ENCODE data around the gene IL1F10.

Gene IL1F10

GRCh38 chr2:113114996-113115395 lies 47.2 kb downstream of the IL1F10 start:
- Histone ChIP-seq H3K4me1 (ENCODE audit: low read length) (peaks cover 24% of the 10 kb centered on the region), H3K9me3 (ENCODE audit: insufficient read depth, low read length) (no peaks in the 10 kb centered on the region), H3K9ac (ENCODE audit: low read length) (no peak overlapping the region)

DNA sequence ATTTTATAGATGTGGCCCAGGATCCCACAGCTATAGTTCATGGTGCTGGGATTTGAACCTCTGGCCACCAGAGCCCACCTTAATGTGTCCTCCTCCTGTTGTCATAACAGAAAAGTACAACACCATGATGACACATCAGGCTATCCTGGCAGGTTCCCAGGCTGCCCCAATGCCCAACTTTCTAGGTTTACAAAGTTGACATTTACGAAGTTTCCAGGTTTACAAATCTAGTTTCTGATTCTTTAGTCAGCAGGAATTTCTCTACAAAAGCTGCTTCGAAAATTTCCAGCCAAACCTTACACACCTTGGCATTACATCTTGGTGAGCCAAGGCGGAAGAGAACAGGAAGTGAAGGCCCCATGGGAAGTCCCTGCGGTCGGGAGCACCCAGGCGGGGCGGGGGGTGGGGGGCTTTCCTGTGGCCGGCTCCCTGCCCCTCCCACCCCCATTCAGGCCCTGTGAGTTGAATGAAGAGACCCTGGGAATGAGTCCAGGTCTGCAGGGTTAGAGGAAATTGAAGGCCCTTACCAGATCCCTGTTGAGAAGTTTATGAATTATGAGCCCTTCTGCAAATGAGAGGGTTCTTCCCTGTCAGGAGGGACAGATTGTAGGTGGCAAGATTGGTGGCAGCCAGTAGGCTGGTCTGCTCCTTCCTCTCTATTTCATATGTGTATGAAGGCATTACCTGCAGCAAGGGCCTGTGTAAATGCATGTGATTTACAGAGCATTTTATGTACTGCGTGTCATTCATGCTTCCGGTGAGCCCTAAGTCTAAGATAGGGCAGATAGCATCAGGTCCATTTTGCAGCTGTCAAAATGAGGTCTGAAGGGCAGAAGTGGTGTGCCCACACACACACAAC lies 48.6 kb downstream of the IL1F10 start:
- H3K9me3 ChIP-seq (ENCODE audit: insufficient read depth, low read length), result no peaks in the 10 kb centered on the region
- H2AFZ ChIP-seq (ENCODE audit: low read depth, low read length), result peak overlapping the region; percentile 67
- H3K4me1 ChIP-seq (ENCODE audit: low read length), result peaks cover 24% of the 10 kb centered on the region
- peak overlapping the region; percentile 32; the same call in 1 of the 2 replicates for H3K4me3 ChIP-seq (ENCODE audit: low read length)
- peak overlapping the region; percentile 3; the same call in 1 of the 2 replicates for H3K9ac ChIP-seq (ENCODE audit: low read length)
- H3K27me3 ChIP-seq (ENCODE audit: low read depth, low read length), result peaks cover 16% of the 10 kb centered on the region
- H3K4me2 ChIP-seq (ENCODE audit: low read length), result peak overlapping the region; percentile 56
- no peaks in the 10 kb centered on the region for H3K36me3 ChIP-seq (replicated peaks; ENCODE audit: low read depth, low read length)
- peak overlapping the region; percentile 9; the same call in 1 of the 2 replicates for H3K27ac ChIP-seq (ENCODE audit: low read length)
- H3K79me2 ChIP-seq (ENCODE audit: low read length), result no peaks in the 10 kb centered on the region
- no peaks in the 10 kb centered on the region for H4K20me1 ChIP-seq (ENCODE audit: insufficient read depth, low read length)
- no peak for TF ChIP-seq EZH2phosphoT487 (IDR thresholded peaks at IDR 0.05; ENCODE audit: low read depth)
- TF ChIP-seq, protein P1, sequence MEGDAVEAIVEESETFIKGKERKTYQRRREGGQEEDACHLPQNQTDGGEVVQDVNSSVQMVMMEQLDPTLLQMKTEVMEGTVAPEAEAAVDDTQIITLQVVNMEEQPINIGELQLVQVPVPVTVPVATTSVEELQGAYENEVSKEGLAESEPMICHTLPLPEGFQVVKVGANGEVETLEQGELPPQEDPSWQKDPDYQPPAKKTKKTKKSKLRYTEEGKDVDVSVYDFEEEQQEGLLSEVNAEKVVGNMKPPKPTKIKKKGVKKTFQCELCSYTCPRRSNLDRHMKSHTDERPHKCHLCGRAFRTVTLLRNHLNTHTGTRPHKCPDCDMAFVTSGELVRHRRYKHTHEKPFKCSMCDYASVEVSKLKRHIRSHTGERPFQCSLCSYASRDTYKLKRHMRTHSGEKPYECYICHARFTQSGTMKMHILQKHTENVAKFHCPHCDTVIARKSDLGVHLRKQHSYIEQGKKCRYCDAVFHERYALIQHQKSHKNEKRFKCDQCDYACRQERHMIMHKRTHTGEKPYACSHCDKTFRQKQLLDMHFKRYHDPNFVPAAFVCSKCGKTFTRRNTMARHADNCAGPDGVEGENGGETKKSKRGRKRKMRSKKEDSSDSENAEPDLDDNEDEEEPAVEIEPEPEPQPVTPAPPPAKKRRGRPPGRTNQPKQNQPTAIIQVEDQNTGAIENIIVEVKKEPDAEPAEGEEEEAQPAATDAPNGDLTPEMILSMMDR (IDR thresholded peaks at IDR 0.05; ENCODE audit: low read depth, low read length), result no peak

More at GRCh38 chr2:113114996-113115395, 47.2 kb downstream of the IL1F10 start:
- H3K36me3 ChIP-seq (replicated peaks; ENCODE audit: low read depth, low read length), result no peaks in the 10 kb centered on the region
- H3K4me2 ChIP-seq (ENCODE audit: low read length), result no peak overlapping the region
- no peak overlapping the region for H2AFZ ChIP-seq (ENCODE audit: low read depth, low read length)
- TF ChIP-seq, protein P1 (IDR thresholded peaks at IDR 0.05; ENCODE audit: low read depth, low read length), result no peak
- no peak for TF ChIP-seq EZH2phosphoT487 (IDR thresholded peaks at IDR 0.05; ENCODE audit: low read depth)
- no peak overlapping the region for H3K27ac ChIP-seq (ENCODE audit: low read length)
- H3K79me2 ChIP-seq (ENCODE audit: low read length), result no peaks in the 10 kb centered on the region
- H4K20me1 ChIP-seq (ENCODE audit: insufficient read depth, low read length), result no peaks in the 10 kb centered on the region
- peaks cover 9% of the 10 kb centered on the region for H3K27me3 ChIP-seq (ENCODE audit: low read depth, low read length)
- H3K4me3 ChIP-seq (ENCODE audit: low read length), result no peak overlapping the region

DNA sequence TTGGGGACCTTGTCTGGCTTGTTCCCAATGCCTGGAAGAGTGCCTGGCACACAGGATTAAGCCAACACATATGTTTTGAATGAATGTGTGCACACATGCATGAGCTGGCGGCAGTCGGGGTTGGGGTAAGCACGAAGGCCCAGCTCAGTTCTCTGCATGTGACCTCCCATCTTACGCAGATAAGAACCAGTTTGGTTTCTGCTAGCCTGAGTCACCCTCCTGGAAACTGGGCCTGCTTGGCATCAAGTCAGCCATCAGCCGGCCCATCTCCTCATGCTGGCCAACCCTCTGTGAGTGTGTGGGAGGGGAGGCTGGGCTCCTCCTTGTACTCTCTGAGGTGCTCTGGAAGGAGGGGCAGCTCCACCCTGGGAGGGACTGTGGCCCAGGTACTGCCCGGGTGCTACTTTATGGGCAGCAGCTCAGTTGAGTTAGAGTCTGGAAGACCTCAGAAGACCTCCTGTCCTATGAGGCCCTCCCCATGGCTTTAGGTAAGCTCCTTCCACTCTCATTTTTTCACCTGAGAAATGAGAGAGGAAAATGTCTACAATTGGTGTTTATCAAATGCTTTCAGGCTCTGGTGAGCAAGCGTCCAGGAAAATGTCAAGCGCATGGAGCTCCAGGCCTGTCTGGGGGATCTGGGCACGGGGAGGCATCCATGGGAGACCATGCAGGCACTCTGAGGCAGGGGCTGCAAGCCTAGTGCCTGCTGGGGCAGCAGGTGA lies 49.9 kb downstream of the IL1F10 start:
- TF ChIP-seq EZH2phosphoT487 (IDR thresholded peaks at IDR 0.05; ENCODE audit: low read depth), result no peak
- TF ChIP-seq, protein P1 (IDR thresholded peaks at IDR 0.05; ENCODE audit: low read depth, low read length), result no peak
- H4K20me1 ChIP-seq (ENCODE audit: insufficient read depth, low read length), result no peaks in the 10 kb centered on the region
- H3K4me3 ChIP-seq (ENCODE audit: low read length), result no peak overlapping the region
- H2AFZ ChIP-seq (ENCODE audit: low read depth, low read length), result no peak overlapping the region
- H3K4me2 ChIP-seq (ENCODE audit: low read length), result no peak overlapping the region
- H3K4me1 ChIP-seq (ENCODE audit: low read length), result peaks cover 21% of the 10 kb centered on the region
- no peaks in the 10 kb centered on the region for H3K79me2 ChIP-seq (ENCODE audit: low read length)
- H3K27ac ChIP-seq (ENCODE audit: low read length), result no peak overlapping the region
- no peaks in the 10 kb centered on the region for H3K36me3 ChIP-seq (replicated peaks; ENCODE audit: low read depth, low read length)
- no peaks in the 10 kb centered on the region for H3K9me3 ChIP-seq (ENCODE audit: insufficient read depth, low read length)
- H3K27me3 ChIP-seq (ENCODE audit: low read depth, low read length), result peaks cover 16% of the 10 kb centered on the region
- H3K9ac ChIP-seq (ENCODE audit: low read length), result no peak overlapping the region

DNA sequence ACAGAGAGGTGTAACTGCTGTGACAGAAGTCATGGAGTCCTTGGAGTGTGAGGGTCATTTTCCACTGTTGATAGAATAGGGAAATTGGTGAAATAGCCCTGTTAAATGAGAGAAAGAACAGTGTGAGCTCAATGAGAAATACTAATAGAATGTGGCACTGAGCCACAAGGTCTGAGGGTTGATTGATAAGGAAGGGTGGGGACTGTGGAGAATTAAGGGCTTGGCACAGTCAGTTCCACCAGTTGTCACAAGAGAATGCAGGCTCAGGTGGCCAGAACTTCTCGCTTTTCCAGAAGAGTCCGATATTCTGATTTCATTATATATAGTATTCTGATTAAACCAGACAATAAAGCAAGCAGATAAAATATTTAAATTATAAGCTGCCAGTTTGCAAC lies 50.5 kb downstream of the IL1F10 start:
- Histone ChIP-seq H3K79me2 (ENCODE audit: low read length) (no peaks in the 10 kb centered on the region), H3K4me2 (ENCODE audit: low read length) (no peak overlapping the region), H3K27ac (ENCODE audit: low read length) (no peak overlapping the region), H3K27me3 (ENCODE audit: low read depth, low read length) (peaks cover 16% of the 10 kb centered on the region), H2AFZ (ENCODE audit: low read depth, low read length) (no peak overlapping the region), H3K36me3 (replicated peaks; ENCODE audit: low read depth, low read length) (no peaks in the 10 kb centered on the region), H3K9ac (ENCODE audit: low read length) (no peak overlapping the region), H3K9me3 (ENCODE audit: insufficient read depth, low read length) (no peaks in the 10 kb centered on the region), H4K20me1 (ENCODE audit: insufficient read depth, low read length) (no peaks in the 10 kb centered on the region), H3K4me3 (ENCODE audit: low read length) (no peak overlapping the region), H3K4me1 (ENCODE audit: low read length) (peaks cover 16% of the 10 kb centered on the region)
- no peak for TF ChIP-seq EZH2phosphoT487 (IDR thresholded peaks at IDR 0.05; ENCODE audit: low read depth)
- TF ChIP-seq, protein P1 (IDR thresholded peaks at IDR 0.05; ENCODE audit: low read depth, low read length), result no peak

Data from OCI-LY3 (cell line).